GM13976 (cell line): ENCODE measurements around the gene PRPF19.

Experiments
- DNase-seq: peaks from one replicate; pipeline ENCODE4 v3.0.0; 2012; ENCODE audit warnings: low spot score
- CTCF ChIP-seq: IDR thresholded peaks from 2 replicates; pipeline ENCODE4 v1.5.1; 2012; ENCODE audit warnings: borderline replicate concordance, mild to moderate bottlenecking; ENCODE audit not compliant: insufficient read depth; ENCODE audit errors: extremely low read depth, missing control alignments, control extremely low read depth
- in situ Hi-C: fragments of 300-500 bp; cut with MboI; formaldehyde crosslinking; loops from one replicate; pipeline ENCODE4 v1.12.0; 2022; ENCODE audit warnings: low sequenced_read_pairs, mixed read lengths, inconsistent platforms; ENCODE audit not compliant: unreplicated experiment

PRPF19 gene

GRCh38 chr11:60854847-60855725 is 51.3 kb downstream of the PRPF19 start:
- in situ Hi-C loops: no loop called here
- no peak for DNase-seq
- TF ChIP-seq CTCF: no peak

GRCh38 chr11:60854140-60854846 is 52.1 kb downstream of the PRPF19 start:
- DNase-seq: no peak
- in situ Hi-C loops: no loop called here
- no peak for TF ChIP-seq CTCF

- TF ChIP-seq CTCF: no peak
- no peak for DNase-seq
- in situ Hi-C loops: no loop called here
Observed at GRCh38 chr11:60852982-60853950, 53.1 kb downstream of the PRPF19 start.

DNA sequence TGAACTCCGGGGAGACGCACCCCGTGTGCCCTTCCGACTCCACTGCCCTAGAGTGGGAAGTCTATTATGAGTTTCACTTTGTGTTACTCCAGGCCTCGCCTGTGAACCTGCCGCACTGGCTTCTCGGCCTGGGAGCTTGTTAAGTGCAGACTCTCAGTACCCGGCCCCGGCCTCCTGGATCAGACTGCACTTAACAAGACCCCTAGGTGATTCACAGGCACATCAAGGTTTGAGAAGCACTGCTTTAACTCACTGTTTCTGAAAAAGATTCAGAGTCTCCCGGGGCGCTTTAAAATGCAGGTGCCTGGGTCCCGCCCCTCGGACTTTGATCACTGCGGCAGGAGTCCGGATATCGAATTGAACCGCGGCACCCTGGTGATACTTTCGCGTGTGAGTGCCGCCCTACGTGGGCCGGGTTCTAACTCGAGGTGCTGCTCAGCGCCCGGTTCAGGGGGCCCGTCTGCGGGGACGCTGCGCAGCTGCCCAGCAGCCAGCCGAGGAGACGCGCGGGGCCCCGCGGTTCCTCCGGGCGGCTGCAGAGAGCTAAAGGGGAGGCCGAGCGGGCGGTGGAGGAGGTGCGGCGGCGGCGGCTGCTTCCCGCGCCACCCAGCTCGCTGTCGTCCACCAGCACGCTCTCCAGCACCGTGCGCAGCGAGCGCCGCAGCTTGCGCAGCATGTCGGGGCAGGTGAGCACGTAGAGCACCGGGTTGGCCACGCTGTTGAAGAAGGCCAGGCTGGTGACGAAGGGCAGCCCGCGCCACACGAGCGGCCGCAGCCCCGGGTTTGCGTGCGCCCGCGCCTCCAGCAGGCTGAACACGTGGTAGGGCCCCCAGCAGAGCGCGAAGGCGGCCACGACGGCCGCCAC is 54.0 kb downstream of the PRPF19 start:
- no peak for DNase-seq
- in situ Hi-C loops: no loop called here
- no peak for TF ChIP-seq CTCF

DNA sequence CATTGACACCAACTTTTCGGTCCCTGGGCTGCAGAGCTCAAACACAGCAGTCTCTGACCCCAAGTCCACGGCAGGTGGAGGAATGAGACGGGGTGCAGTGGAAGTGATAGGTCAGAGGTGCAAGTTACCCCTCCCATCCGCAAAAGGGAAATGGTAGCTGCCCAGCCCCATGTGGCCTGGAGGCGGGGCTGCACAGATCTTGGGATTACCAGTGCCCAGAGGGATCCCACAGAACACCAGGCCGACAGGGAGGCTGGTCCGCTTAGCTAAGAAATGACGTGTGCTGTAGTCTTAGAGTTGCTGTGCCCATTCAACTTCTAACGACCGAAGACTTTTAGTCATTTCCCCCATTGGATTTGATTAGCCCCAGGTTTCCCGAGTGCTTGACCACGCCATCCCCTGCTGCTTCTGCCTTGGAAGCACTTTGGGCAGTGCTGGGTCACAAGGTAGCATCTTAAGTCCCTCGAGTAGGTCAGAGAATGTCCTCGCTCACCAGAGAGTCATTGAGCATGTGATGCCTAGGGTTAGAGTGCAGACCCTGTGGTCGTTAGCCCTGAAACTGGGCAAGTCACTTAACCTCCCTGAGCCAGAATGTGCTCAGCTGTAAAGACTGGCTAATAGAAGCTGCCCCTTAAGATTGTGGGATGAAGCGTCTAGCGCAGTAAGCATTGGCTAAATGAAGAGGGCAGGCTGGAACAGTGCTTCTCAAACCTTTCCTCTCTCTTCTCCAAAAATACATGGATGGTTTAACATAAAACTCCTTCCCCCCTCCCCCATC is 54.9 kb downstream of the PRPF19 start:
- in situ Hi-C loops: no loop called here
- DNase-seq: no peak
- TF ChIP-seq CTCF: no peak
